ENCODE results near the gene NEK3. TPM values are rescaled to one million over a fixed set of nuclear protein-coding genes. Genes with fewer than 3 reads are reported as not detected.

Gene NEK3
- total RNA-seq, 1 experiment from 2014 or later = 12.0 TPM

GRCh38 chr13:52109116-52109670 lies 50.2 kb downstream of the NEK3 start:
- intact Hi-C loops (cut with micrococcal nuclease; ENCODE audit: unreplicated experiment) (no loop called here), in situ Hi-C loops (cut with HindIII; ENCODE audit: low pct_unique_long_range_greater_than_20kb, low sequenced_read_pairs) (no loop called here)
- no peaks in the 10 kb centered on the region; the same call in none of the 2 replicates for H3K27me3 ChIP-seq (ENCODE audit: control insufficient read depth, insufficient read depth, low read length)
- no TSS peak for BruUV-seq (replicated peaks)
- no peaks in the 10 kb centered on the region for H3K9me3 ChIP-seq (ENCODE audit: control insufficient read depth, insufficient read depth, low read depth, low read length)
- POLR2A ChIA-PET = no interaction called here
- H3K4me3 ChIP-seq (ENCODE audit: low read depth in 2 of 2, low read length in 2 of 2) = no peak overlapping the region
- H3K27ac ChIP-seq (ENCODE audit: low read length) = no peak overlapping the region
- no peak for TF ChIP-seq SIN3A (IDR thresholded peaks at IDR 0.05; ENCODE audit: borderline replicate concordance, insufficient read depth, low read depth, low read length)
- TF ChIP-seq TCF7L2 (IDR thresholded peaks at IDR 0.05; ENCODE audit: low read depth, low read length) = no peak
- TF ChIP-seq POLR2AphosphoS5 (IDR thresholded peaks at IDR 0.05; ENCODE audit: low read depth, low read length) = no peak
- H3K4me1 ChIP-seq (ENCODE audit: control insufficient read depth, insufficient read depth, low read length) = no peaks in the 10 kb centered on the region
- DNase-seq (ENCODE audit: low read depth, low spot score) (no peak), ATAC-seq (no peak)
- CTCF ChIA-PET = no interaction called here
- H3K36me3 ChIP-seq (ENCODE audit: control insufficient read depth, insufficient read depth, low read length) = no peaks in the 10 kb centered on the region

- Histone ChIP-seq H3K4me1 (ENCODE audit: control insufficient read depth, insufficient read depth, low read length) (no peaks in the 10 kb centered on the region), H3K36me3 (ENCODE audit: control insufficient read depth, insufficient read depth, low read length) (no peaks in the 10 kb centered on the region), H3K27ac (ENCODE audit: low read length) (no peak overlapping the region), H3K27me3 (ENCODE audit: control insufficient read depth, insufficient read depth, low read length) (no peaks in the 10 kb centered on the region; the same call in 1 of the 2 replicates), H3K9me3 (ENCODE audit: control insufficient read depth, insufficient read depth, low read depth, low read length) (no peaks in the 10 kb centered on the region), H3K4me3 (ENCODE audit: low read depth in 2 of 2, low read length in 2 of 2) (no peak overlapping the region)
- no TSS peak for BruUV-seq (replicated peaks)
- in situ Hi-C loops (cut with HindIII; ENCODE audit: low pct_unique_long_range_greater_than_20kb, low sequenced_read_pairs) (no loop called here), intact Hi-C loops (cut with micrococcal nuclease; ENCODE audit: unreplicated experiment) (no loop called here)
- ATAC-seq = no peak
- CTCF ChIA-PET = no interaction called here
- TF ChIP-seq TCF7L2 (IDR thresholded peaks at IDR 0.05; ENCODE audit: low read depth, low read length) = no peak
- no peak for TF ChIP-seq SIN3A (IDR thresholded peaks at IDR 0.05; ENCODE audit: borderline replicate concordance, insufficient read depth, low read depth, low read length)
- no peak for TF ChIP-seq REST (IDR thresholded peaks at IDR 0.05; ENCODE audit: insufficient read depth in 1 of 2, low read depth in 2 of 2, low read length in 1 of 2)
- no peak for TF ChIP-seq POLR2AphosphoS5 (IDR thresholded peaks at IDR 0.05; ENCODE audit: low read depth, low read length)
- TF ChIP-seq CTCF (IDR thresholded peaks at IDR 0.05) = no peak
- no peak for DNase-seq (ENCODE audit: low read depth, low spot score)
- POLR2A ChIA-PET = no interaction called here
Measured at GRCh38 chr13:52105841-52106240, 53.6 kb downstream of the NEK3 start.

GRCh38 chr13:52104624-52105023 lies 54.8 kb downstream of the NEK3 start:
- in situ Hi-C loops (cut with HindIII; ENCODE audit: low pct_unique_long_range_greater_than_20kb, low sequenced_read_pairs) = no loop called here
- Histone ChIP-seq H3K4me1 (ENCODE audit: control insufficient read depth, insufficient read depth, low read length) (no peaks in the 10 kb centered on the region), H3K27me3 (ENCODE audit: control insufficient read depth, insufficient read depth, low read length) (no peaks in the 10 kb centered on the region), H3K9me3 (ENCODE audit: control insufficient read depth, insufficient read depth, low read depth, low read length) (no peaks in the 10 kb centered on the region), H3K4me3 (ENCODE audit: low read depth in 2 of 2, low read length in 2 of 2) (no peak overlapping the region), H3K36me3 (ENCODE audit: control insufficient read depth, insufficient read depth, low read length) (no peaks in the 10 kb centered on the region), H3K27ac (ENCODE audit: low read length) (no peak overlapping the region)
- no TSS peak for BruUV-seq (replicated peaks)
- DNase-seq (ENCODE audit: low read depth, low spot score) (no peak), ATAC-seq (no peak)
- POLR2A ChIA-PET = no interaction called here
- CTCF ChIA-PET = no interaction called here
- TF ChIP-seq CTCF (IDR thresholded peaks at IDR 0.05) = no peak
- no peak for TF ChIP-seq REST (IDR thresholded peaks at IDR 0.05; ENCODE audit: insufficient read depth in 1 of 2, low read depth in 2 of 2, low read length in 1 of 2)
- no peak for TF ChIP-seq TCF7L2 (IDR thresholded peaks at IDR 0.05; ENCODE audit: low read depth, low read length)
- no peak for TF ChIP-seq POLR2AphosphoS5 (IDR thresholded peaks at IDR 0.05; ENCODE audit: low read depth, low read length)
- no peak for TF ChIP-seq SIN3A (IDR thresholded peaks at IDR 0.05; ENCODE audit: borderline replicate concordance, insufficient read depth, low read depth, low read length)
- intact Hi-C loops (cut with micrococcal nuclease; ENCODE audit: unreplicated experiment) = no loop called here
